ENCODE measurements around the gene ME3.
"Not testable (repeated sequence)": the region's sequence is repeated elsewhere in the genome, so short reads cannot be mapped to it uniquely, and the experiment has no call there.

ME3 gene

GRCh38 chr11:86663761-86664160 is 8.7 kb downstream of the ME3 start:
- DNase-seq (ENCODE audit: low read depth in 2 of 2): no peak

- no peak for DNase-seq (ENCODE audit: low read depth in 2 of 2)
Observed at GRCh38 chr11:86663291-86663690, 9.1 kb downstream of the ME3 start.

- no peak for DNase-seq (ENCODE audit: low read depth in 2 of 2)
Observed at GRCh38 chr11:86660736-86661135, 11.7 kb downstream of the ME3 start.

- peak; percentile 98 for DNase-seq (ENCODE audit: low read depth in 2 of 2)
Observed at GRCh38 chr11:86660088-86660487, 12.3 kb downstream of the ME3 start.

- DNase-seq (ENCODE audit: low read depth in 2 of 2): no peak
Observed at GRCh38 chr11:86658534-86658933, 13.9 kb downstream of the ME3 start.

GRCh38 chr11:86645212-86645611 is 27.2 kb downstream of the ME3 start:
- not testable (repeated sequence) for DNase-seq (ENCODE audit: low read depth in 2 of 2)

- DNase-seq (ENCODE audit: low read depth in 2 of 2): no peak
Observed at GRCh38 chr11:86644291-86644690, 28.1 kb downstream of the ME3 start.

- no peak for DNase-seq (ENCODE audit: low read depth in 2 of 2)
Observed at GRCh38 chr11:86641537-86642261, 30.7 kb downstream of the ME3 start.

GRCh38 chr11:86639137-86639536 is 33.3 kb downstream of the ME3 start:
- DNase-seq (ENCODE audit: low read depth in 2 of 2): no peak

- DNase-seq (ENCODE audit: low read depth in 2 of 2): no peak
Observed at GRCh38 chr11:86638673-86639072, 33.7 kb downstream of the ME3 start.

- peak in 1 of 2 experiments; percentile 5 for DNase-seq (ENCODE audit: low read depth in 2 of 2)
Observed at GRCh38 chr11:86637988-86638387, 34.4 kb downstream of the ME3 start.

- DNase-seq (ENCODE audit: low read depth in 2 of 2): no peak
Observed at GRCh38 chr11:86636275-86636674, 36.1 kb downstream of the ME3 start.

- DNase-seq (ENCODE audit: low read depth in 2 of 2): peak; percentile 72 to 76
Observed at GRCh38 chr11:86632499-86633269, 39.7 kb downstream of the ME3 start.

GRCh38 chr11:86630229-86630981 is 42.0 kb downstream of the ME3 start:
- no peak for DNase-seq (ENCODE audit: low read depth in 2 of 2)

GRCh38 chr11:86629045-86629706 is 43.2 kb downstream of the ME3 start:
- DNase-seq (ENCODE audit: low read depth in 2 of 2): no peak

GRCh38 chr11:86627776-86628455 is 44.5 kb downstream of the ME3 start:
- peak; percentile 41 to 55 for DNase-seq (ENCODE audit: low read depth in 2 of 2)

- DNase-seq (ENCODE audit: low read depth in 2 of 2): no peak
Observed at GRCh38 chr11:86625981-86626380, 46.4 kb downstream of the ME3 start.

GRCh38 chr11:86625544-86625943 is 46.9 kb downstream of the ME3 start:
- DNase-seq (ENCODE audit: low read depth in 2 of 2): no peak

GRCh38 chr11:86624366-86624765 is 48.0 kb downstream of the ME3 start:
- no peak for DNase-seq (ENCODE audit: low read depth in 2 of 2)

GRCh38 chr11:86623736-86624135 is 48.7 kb downstream of the ME3 start:
- DNase-seq (ENCODE audit: low read depth in 2 of 2): no peak

GRCh38 chr11:86623041-86623621 is 49.3 kb downstream of the ME3 start:
- DNase-seq (ENCODE audit: low read depth in 2 of 2): no peak
